COLO668 (cell line): Measurements from ENCODE around the gene UNK.
"Not testable (repeated sequence)": the region's sequence is repeated elsewhere in the genome, so short reads cannot be mapped to it uniquely, and the experiment has no call there.

Experiments used
- DNase-seq: peaks from one replicate; lab custom pipeline; 2025; ENCODE audit not compliant: unreplicated experiment; lab: John Stamatoyannopoulos, UW

UNK gene

DNA sequence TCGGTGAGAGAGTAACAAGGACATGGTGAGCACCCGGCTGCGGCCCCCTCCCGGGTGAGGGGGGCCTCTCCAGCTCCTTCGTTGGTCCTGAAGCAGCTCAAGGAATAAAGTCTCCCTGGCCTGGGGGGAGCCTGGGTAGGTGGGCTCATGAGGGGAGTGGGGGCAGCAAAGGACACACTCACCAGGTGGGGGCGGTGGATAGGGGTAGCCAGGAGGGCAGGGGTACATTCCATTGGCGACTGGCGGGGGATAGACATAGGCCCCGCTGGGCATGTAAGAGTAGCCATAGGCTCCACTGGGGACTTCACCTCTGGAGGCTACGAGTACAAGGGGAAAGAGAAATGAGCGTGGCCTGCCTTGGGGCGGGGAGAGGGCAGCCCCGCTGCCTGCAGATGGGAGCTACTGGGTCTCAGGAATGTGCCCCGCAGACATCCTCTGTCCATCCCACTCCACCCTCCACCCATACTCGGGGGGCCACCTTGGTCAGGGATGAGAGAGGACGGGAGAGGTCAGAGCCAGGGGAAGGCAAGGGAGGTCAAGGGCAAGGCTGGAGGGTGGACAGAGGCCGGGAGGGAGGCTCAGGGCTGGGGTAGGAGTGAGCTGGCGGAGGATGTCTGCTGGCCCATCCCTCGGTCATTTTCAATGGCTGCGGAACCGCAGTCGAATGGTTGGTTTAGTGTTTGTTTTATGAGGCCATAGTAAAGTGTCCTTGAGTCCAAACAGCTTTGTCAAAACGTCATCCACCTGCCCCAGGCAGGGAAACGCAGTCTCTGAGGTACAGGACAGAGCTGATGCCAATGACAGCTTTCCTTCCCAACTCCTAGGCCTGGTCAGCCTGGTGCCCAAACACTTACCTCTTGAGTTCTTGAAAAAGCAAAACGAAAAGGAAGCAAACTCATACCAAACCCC is 63.3 kb downstream of the UNK start:
- DNase-seq: no peak

DNA sequence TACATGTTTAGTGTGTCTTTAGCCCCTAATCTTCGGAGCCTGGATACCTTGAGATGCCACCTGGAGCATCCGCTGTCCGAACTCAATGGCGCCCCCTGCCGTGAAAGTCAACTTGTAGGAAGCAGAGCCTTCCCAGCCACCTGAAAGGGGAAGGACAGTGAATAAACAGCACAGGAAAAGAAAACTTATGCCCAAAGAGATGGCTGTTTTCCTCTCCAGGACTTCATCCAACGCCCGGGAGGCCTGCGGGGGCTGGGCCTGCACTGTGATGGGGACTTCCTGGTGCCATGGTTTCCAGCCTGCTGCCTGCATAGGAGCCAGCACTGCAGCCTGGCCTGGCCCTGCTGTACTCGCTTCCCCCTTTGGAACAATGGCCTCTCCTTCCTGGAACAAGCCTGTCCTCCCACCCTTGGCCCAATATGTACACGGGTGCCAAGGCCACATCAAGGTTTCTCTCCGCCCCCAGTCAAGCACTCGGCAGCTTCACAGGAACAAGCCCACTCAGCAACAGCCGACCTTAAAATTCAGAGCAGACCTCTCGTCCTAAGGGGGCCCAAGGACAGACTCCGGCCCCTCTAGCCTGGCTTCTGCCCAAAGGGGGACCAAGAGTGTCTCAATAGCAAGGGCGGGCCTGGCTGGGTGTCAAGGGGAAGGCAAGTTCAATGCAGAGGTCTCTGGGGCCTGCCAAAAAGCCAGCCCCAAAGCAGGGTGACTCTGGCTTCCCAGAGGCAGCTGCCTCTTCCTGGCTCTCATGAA is 64.1 kb downstream of the UNK start:
- DNase-seq: peak; percentile 69

DNA sequence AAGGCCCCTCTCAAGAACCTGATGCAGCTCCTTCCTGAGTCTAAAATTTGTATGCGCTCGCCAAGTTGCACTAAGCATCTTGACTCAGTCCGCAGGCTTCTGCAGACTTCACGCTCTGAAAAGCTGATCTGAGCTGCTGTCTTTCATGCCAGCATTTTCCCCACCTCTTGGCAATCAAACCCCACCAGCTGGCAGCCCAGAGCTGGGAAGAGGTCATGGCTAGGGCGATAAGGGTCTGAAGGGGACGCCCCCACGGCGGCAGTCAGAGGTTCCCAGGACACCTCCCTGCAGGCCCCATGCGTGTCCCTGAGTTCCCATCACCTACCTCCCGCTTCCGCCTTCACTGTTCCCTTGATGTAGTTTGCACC is 64.7 kb downstream of the UNK start:
- DNase-seq: no peak

DNA sequence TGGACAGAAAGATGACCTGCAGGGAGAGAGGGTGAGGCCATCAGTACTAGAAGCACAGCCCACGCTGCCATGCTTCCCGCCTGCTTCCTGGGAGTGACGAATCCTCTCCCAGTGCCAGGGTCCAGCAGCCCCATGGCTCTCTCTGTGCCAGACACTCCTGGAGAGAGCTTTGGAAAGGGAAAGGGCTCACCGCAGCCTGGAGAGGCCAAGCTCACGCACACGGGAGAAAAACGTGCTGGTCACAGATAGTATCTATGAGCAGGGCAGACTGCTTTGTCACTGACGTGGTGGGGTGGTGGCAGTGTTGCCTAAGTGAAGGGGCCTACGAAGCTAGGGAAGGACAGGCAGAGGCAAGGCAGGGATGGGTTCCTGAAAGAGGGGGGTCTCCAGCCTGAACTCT is 65.1 kb downstream of the UNK start:
- no peak for DNase-seq

DNA sequence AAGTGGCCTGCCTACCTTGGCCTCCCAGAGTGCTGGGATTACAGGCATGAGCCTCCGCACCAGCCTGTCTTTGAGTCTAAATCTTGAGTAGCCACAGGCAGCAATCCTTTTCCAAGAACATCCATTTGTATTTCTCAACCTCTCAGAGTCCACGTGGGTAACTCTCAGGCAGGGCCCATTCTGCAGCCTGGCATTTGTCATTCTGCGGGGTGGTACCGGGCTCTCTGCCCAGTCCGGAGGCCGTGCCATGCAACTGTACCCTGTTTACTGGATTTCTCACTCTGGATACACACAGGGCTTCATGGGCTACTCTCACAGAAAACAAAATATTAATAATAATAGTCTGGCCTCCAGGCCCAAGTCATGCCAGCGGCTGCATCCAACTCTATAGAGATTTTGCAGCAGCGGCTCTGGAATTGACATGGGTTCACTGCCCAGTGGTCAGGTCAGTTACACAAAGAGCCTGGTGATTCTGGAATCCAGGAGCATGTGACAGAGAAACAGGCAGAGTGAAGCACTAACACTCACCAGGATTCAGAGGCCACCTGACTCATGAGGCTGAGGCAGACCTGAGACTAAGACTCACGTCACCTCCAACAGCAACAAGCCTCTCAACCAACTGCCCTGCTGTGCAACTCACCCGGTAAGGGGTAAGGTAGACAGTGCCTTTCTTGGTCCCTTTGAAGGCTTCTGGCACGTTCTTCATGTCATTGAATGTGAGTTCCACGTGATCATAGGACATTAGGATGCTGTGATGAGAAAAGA is 66.5 kb downstream of the UNK start:
- no peak for DNase-seq

DNA sequence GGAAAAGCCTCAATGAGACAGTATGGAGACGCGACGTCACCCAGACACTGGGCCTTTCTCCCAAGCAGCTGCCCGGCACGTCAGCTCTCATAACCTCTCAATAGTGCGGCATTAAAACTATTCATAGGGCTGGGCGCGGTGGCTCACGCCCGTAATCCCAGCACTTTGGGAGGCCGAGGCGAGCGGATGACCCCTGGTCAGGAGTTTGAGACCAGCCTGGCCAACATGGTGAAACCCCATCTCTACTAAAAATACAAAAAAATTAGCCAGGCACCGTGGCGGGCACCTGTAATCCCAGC is 67.0 kb downstream of the UNK start:
- not testable (repeated sequence) for DNase-seq

DNA sequence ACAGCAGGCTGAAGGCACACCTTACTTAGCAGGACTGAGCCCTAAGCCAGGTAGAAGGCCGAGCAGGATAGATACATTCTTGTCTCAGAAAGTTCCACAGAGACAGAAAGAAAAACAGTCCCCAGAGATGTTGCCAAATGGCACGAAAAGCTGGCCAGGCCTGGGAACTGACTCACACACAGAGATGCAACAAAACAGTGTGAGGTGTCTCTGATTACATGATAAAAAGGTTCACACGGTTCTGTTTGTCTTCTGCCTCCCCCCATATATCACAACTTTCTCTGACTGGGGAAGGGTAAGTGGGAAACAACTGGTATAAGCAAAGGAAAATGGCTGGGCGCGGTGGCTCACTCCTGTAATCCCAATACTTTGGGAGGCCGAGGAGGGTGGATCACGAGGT is 68.8 kb downstream of the UNK start:
- DNase-seq: no peak

DNA sequence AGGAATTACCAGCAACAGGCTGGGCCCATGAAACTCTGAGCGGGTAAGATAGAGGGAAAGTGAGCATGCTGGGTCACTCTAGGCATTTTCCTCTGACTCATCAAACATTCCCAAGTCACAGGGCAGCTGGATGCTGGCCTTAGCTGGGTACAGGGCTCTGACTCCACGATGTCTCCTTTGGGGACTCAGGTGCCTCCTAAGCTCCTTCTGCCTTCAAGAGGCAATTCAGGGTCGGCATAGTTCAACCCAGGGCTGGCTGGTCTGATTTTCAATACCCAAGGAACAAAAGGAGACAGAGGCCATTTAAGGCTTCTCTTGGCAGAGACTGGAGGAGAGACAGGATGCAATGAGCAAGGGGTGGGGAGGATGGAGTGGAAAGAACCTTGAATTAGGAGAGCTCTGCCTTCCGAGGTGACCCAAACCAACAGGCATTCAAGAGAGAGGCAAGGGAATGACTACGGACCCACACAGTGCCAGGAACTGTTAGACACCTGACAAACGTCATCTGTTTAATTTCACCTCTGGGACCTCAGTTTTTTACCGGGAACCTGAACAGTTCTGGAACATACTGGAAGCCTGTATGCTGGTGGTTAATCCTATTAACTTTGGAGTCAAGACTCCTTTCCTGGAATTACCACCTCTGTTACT is 69.6 kb downstream of the UNK start:
- DNase-seq: no peak

DNA sequence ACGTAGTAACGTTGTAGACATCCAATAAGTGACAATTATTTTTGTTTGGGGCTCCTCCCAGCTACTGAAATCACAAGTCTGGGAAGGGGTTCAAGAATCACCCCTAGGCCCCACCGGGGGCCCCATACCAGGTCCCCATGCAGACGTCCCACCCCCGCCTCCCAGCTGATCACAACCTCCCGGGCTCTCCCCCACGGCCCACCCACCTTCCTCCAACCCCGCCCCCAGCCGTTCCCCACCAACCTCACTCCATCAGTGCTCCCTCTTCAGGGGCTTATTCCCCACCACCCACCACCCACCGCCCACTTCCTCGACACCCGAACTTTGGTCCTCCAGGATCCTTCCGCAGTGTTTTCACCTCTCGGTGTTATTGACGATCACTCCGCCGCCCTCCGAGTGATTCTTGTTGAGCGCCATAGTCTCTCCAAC is 70.3 kb downstream of the UNK start:
- DNase-seq: no peak

DNA sequence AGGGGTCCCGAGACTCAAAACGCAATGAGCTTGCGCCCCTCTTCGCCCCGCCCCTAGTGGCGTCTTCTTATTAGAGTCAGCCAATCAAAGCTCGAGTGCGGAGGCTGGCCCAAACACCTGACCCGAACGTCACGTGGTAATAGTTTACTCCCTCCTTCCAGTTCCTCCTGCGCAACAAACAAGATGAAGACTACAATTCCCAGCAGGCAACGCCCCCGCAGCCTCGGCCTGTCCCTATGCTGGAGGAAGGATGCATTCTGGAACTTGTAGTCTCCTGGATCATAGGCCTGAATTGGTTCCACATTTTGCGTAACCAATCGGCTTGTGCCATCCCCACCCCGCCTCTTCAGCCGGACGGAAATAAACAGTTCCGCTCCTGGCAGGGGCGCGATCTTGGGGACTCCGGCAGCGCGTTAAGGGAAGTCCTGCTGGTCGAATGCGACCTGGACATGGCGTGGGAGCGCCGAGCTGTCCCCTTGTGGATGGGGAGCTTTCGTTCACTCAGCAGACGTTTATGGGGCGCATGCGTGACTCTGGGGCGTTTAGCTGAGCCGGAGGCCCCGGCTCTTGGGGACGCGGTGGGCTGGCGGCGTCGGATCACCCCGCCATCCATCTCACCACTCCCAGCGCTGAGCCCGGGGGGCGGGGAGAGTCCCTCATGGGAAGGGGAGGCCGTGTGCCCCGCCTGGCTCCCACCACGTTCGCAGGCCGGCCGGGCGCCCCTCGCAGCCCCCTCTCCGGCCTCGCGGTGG is 70.9 kb downstream of the UNK start, which contains the start of gene WBP2:
TSS of gene WBP2 (minus strand) at position 26 of the 752 bp plus-strand sequence. CDS start 38 bp downstream, outside the sequence.
- DNase-seq: peak; percentile 92

DNA sequence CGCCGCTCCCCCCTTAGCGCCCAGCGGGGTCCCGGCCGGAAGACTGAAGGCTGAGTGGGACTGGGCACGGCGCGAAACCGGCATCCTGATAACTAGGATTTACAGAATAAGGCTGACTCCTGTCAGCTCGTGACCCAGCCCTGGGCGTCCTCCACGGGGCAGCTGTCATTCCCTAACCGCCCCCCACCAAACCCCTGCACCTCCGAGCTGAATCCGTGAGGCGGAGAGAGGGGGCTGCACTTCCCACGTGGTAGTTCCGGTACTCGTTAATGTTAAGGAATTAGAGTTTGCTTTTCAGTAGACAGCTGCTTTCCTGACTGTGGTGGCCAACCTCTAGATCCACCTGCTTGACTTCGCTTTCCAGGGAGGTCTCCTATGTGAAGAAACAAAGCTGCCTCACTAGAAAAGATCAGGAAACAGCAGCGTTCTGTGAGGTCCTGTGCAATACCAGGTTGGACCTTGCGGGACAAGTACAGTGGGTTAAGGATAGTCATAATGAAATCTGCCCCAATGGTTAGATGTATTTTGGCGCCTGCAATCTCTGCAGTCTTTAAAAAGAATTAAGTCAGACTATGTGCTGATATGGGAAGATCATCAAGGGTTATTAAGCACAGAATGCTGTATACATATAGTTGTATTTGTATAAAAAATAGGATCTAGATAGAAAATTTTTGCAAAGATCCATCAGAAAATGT is 71.6 kb downstream of the UNK start:
- DNase-seq: no peak

DNA sequence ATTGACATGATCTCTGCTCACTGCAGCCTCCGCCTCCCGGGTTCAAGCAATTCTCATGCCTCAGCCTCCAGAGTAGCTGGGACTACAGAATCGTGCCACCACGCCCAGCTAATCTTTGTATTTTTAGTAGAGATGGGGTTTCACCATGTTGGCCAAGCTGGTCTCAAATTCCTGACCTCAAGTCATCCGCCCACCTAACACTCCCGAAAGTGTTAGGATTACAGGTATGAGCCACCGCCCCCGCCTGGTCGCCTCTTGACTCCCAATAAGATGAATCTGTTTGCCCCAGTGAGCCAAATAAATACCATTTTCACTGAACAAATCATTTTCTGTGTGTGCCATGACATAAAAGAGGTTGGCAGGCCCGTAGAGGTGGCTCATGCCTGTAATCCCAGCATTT is 74.8 kb downstream of the UNK start:
- not testable (repeated sequence) for DNase-seq

DNA sequence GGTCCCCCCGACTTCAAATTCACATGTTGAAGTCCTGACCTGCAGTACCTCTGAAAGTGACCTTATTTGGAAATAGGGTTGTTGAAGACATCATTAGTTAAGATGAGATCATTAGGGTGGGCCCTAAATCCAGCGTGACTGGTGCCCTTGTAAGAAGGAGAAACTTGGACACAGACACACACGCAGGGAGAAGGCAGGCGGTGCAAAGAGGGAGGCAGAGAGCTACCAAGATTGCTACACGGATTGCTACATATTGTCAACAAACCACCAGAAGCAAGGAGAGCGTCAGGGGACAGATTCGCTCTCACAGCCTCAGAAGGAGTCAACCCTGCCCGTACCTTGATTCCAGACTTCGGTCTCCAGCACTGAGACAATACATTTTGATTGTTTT is 77.3 kb downstream of the UNK start:
- DNase-seq: no peak

DNA sequence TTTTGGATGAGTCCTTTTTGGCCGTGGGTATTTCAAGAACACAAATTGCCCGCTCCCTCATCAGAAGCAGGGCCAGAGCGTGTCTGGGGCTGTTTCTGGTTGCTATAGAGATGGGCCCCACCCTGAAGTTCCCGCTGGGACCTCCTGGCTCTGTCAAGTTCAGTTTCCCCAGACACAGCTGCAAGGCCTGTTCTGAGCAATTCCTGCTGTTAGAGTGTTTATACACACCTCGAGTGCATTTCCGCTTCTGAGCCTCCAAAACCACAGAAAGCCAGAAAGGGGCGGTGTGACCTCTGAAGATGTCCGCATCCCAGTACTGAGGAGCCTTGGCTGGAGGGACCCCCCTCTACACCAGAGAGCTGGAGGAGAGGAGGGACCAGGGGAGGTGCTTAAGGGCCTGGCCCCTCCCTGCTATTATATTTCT is 79.9 kb downstream of the UNK start:
- DNase-seq: no peak

DNA sequence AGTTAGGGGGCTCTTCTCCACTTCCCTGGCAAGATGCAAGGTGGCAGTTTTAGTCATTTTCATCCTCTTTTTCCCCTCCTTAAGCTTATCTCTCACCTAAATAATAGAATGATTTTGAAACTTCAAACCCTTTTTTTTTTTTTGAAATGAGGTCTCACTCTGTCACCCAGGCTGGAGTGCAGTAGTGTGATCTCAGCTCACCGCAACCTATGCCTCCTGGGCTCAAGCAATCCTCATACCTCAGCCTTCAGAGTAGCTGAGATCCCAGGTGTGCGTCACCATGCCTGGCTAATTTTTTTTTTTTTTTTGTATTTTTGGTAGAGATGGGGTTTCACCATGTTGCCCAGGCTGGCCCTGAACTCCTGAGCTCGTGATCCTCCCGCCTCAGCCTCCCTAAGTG is 80.3 kb downstream of the UNK start:
- DNase-seq: not testable (repeated sequence)

DNA sequence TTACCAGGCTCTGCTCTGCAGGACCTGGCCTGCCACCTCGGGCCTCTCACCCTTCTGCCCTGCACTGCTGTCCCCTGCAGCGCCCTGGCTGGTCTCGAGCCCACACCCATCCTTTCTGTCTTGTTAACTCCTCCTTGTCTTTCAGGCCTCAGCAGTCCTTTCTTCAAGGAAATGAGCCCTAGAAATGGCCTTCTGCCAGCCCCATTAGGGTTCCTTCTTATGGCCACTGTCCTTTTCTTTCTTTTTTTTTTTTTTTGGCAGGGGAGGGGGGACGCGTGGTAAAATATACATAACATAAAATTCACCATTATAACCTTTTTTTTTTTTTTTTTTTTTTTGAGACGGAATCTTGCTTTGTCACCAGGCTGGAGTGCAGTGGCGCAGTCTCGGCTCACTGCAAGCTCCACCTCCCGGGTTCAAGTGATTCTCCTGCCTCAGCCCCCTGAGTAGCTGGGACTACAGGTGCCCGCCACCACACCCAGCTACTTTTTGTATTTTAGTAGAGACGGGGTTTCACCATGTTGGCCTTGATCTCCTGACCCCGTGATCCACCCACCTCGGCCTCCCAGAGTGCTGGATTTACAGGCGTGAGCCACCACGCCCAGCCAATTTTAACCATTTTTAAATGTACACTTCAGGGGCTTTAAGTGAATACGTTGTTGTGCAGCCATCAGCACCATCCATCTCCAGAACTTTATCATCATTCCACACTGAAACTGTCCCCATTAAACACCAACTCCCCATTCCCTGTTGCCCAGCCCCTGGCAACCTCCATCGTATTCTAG is 81.0 kb downstream of the UNK start:
- not testable (repeated sequence) for DNase-seq

DNA sequence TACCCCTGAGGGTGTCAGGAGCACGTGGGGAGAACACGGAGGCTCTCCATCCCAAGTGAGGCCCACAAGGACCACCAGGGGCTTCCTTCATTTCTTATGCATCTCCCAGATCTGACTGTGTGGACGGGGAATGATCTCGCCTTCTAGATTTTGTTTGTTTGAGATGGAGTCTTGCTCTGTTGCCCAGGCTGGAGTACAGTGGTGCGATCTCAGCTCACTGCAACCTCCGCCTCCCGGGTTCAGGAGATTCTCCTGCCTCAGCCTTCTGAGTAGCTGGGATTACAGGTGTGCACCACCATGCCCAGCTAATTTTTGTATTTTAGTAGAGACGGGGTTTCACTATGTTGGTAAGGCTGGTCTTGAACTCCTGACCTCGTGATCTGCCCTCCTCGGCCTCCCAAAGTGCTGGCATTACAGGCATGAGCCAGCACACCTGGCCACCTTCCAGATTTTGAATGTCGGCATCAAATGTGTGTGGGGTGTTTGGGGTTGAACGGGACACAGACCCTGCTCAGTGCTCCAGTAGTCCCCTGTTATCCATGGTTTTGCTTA is 84.2 kb downstream of the UNK start:
- DNase-seq: not testable (repeated sequence)

DNA sequence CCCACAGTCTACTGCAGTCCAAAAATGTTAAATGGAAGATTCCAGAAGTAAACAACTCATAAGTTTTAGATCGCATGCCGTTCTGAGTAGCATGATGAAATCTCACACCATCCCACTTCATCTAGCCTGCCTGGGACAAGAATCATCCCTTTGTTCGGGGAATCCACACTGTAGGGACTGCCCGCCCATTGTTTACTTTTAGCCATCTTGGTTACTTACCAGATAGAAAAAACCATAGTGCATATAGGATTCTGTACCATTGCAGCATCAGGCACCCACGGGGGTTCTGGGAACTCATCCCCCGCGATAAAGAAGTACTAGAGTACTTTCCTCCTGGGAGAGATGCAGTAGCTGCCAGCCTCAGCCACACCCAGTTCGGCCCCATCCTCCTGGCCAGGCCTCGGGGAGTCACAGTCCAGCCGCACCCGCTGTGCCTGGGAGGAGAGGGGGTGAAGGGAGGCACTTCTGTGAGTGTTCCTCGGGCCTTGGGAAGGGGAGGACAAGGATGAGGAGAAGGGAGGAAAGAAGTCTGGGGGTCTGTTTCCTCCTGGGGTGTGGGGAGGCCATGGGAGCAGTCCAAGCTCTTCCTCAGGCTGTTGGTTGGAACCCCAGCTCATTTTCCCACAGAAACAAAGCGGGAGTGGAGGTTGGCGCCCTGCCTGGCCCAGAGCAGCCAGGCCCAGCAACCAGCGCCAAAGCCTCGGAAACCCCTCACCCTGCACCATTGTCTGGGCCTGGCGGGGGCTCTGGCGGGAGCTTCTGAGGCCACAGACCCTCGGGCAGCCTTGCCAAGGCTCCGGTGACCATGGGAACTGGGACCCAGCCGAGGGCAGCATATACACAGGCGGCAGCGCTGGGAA is 84.9 kb downstream of the UNK start:
- no peak for DNase-seq
